GM12878 (cell line): ENCODE measurements around the gene MRPS27. TPM values are rescaled to one million over a fixed set of nuclear protein-coding genes. Genes with fewer than 3 reads are reported as not detected.

Source experiments
- ATAC-seq: fragments of 200-7000 bp; cut with Tn5 transposase; 3 replicates; pipeline ENCODE4 v1.9.1; 2020; ENCODE audit warnings: mild to moderate bottlenecking, moderate library complexity
- BruUV-seq: library from RNA; stranded (reverse); fragments of 400-500 nt; replicated peaks from 2 replicates; lab custom pipeline; 2021; lab: Mats Ljungman, UMichigan
- CTCF ChIA-PET: fragments of 300-600 bp; sonication (Branson Sonifier 250); formaldehyde crosslinking; extraction: SDS; loops from one replicate; lab custom pipeline; 2021; ENCODE audit warnings: inconsistent platforms; lab: Yijun Ruan, JAX
- POLR2A ChIA-PET: fragments of 350-600 bp; formaldehyde crosslinking; extraction: SDS; loops from one replicate; lab custom pipeline; 2021; ENCODE audit warnings: inconsistent platforms; lab: Charles Lee
- RAD21 ChIA-PET: fragments of 300-600 bp; sonication (Branson Sonifier 250); formaldehyde crosslinking; loops from one replicate; lab custom pipeline; 2023; ENCODE audit warnings: antibody characterized with exemption; ENCODE audit not compliant: unreplicated experiment; lab: Charles Lee
- SMC1A ChIA-PET: fragments of 300-600 bp; sonication (Branson Sonifier 250); formaldehyde crosslinking; loops from one replicate; lab custom pipeline; 2023; ENCODE audit not compliant: unreplicated experiment, uncharacterized antibody; lab: Charles Lee
- DNase-seq: peaks from one replicate; pipeline ENCODE4 v3.0.0-alpha.2; 2011; ENCODE audit warnings: low read depth, low spot score
- FAIRE-seq: peaks from 3 replicates; lab custom pipeline; 2011; peaks lifted over from hg19 to GRCh38; lab: Jason Lieb, UNC
- H2AFZ ChIP-seq: 2 replicates; pipeline ENCODE4 v1.6.0; 2011; ENCODE audit warnings: low read depth, low read length, control low read depth; ENCODE audit not compliant: control insufficient read depth
- H3K27ac ChIP-seq: 2 replicates; pipeline ENCODE4 v1.5.1; 2011; ENCODE audit warnings: control low read depth; ENCODE audit not compliant: control insufficient read depth, insufficient read depth
- H3K27me3 ChIP-seq, 2 experiments: replicated peaks in 1 of 2; 2 replicates each; pipeline versions ENCODE4 v1.6.0 to v1.6.1; 2011; ENCODE audit warnings: low read length in 1 of 2; ENCODE audit not compliant: control insufficient read depth in 2 of 2, insufficient read depth in 2 of 2
- H3K36me3 ChIP-seq, 2 experiments: 2 replicates each; pipeline ENCODE4 v1.5.1; 2011; ENCODE audit warnings: low read length in 1 of 2; ENCODE audit not compliant: control insufficient read depth in 2 of 2, insufficient read depth in 2 of 2
- H3K4me1 ChIP-seq: 2 replicates; pipeline ENCODE4 v1.6.1; 2011; ENCODE audit warnings: mild to moderate bottlenecking, low read length, moderate library complexity, mixed read lengths; ENCODE audit not compliant: control insufficient read depth, insufficient read depth
- H3K4me2 ChIP-seq: 2 replicates; pipeline ENCODE4 v1.6.0; 2011; ENCODE audit warnings: control low read depth; ENCODE audit not compliant: control insufficient read depth, insufficient read depth
- H3K4me3 ChIP-seq: fragments of 200-600 bp; sonication (generic); 2 replicates; pipeline ENCODE4 v1.5.1; 2016
- H3K79me2 ChIP-seq: 2 replicates; pipeline ENCODE4 v1.6.0; 2011; ENCODE audit warnings: low read length; ENCODE audit not compliant: control insufficient read depth, insufficient read depth
- H3K9ac ChIP-seq: 2 replicates; pipeline ENCODE4 v1.8.0; 2011; ENCODE audit warnings: low read length, control low read depth, mixed read lengths; ENCODE audit not compliant: control insufficient read depth, insufficient read depth
- H3K9me3 ChIP-seq: replicated peaks from 3 replicates; pipeline ENCODE4 v1.5.1; 2011; ENCODE audit warnings: mild to moderate bottlenecking, low read length; ENCODE audit not compliant: control insufficient read depth, insufficient read depth
- H4K20me1 ChIP-seq: 2 replicates; pipeline ENCODE4 v1.6.0; 2011; ENCODE audit not compliant: control insufficient read depth, insufficient read depth
- BHLHE40 ChIP-seq, 2 experiments: fragments of 450-650 bp in 1 of 2; IDR thresholded peaks; 2 replicates each; pipeline ENCODE4 v1.6.1; 2011 to 2017; ENCODE audit warnings: low read depth in 2 of 2, borderline replicate concordance in 1 of 2, improper control_type of control experiment in 1 of 2, low read length in 1 of 2, mild to moderate bottlenecking in 1 of 2
- CHD2 ChIP-seq: IDR thresholded peaks from 2 replicates; pipeline ENCODE4 v1.6.1; 2011; ENCODE audit warnings: low read depth, low read length, improper control_type of control experiment, borderline replicate concordance
- CTCF ChIP-seq, 3 experiments: IDR thresholded peaks in 2 of 3; conservative IDR thresholded peaks in 1 of 3; 2 replicates each; pipeline ENCODE4 v1.5.1; 2011; ENCODE audit warnings: low read depth in 3 of 3, low read length in 3 of 3, mild to moderate bottlenecking in 3 of 3, control low read depth in 2 of 3, moderate library complexity in 2 of 3, inconsistent platforms in 1 of 3, mixed read lengths in 1 of 3; ENCODE audit not compliant: control insufficient read depth in 2 of 3, insufficient read depth in 1 of 3; ENCODE audit errors: extremely low read depth in 1 of 3
- JUNB ChIP-seq: IDR thresholded peaks from 2 replicates; pipeline ENCODE4 v1.6.1; 2016; ENCODE audit warnings: antibody characterized with exemption, mild to moderate bottlenecking
- WGBS: methylation state at CpG from one replicate; pipeline ENCODE4 v1.1.6; 2016; ENCODE audit warnings: low lambda C conversion rate; ENCODE audit not compliant: insufficient replicate concordance, insufficient coverage; ENCODE audit errors: missing lambda C conversion rate; 5-methylcytosine and 5-hydroxymethylcytosine counted together
- in situ Hi-C: fragments of 300-500 bp; cut with MboI; formaldehyde crosslinking; loops from 9 replicates; pipeline ENCODE4 v1.14.3; 2018; ENCODE audit warnings: mixed read lengths
- intact Hi-C: fragments of 100-400 bp; cut with micrococcal nuclease; formaldehyde crosslinking; loops from one replicate; pipeline ENCODE4 v1.14.2; 2022; ENCODE audit not compliant: unreplicated experiment
- polyA plus RNA-seq, 11 experiments: library from polyadenylated mRNA; depleted of rRNA in 4 of 11; unstranded in 6 of 11; stranded (reverse) in 5 of 11; fragments of >200 nt; fragmentation: Nextera tagmentation in 4 of 11; fragmentation: Illumina TruSeq in 1 of 11; extraction: Ambion mirVana in 4 of 11; extraction: Trizol in 1 of 11; gene quantifications; 1 replicate in 1 of 11; 2 replicates in 10 of 11; pipeline versions ENCODE4 v1.2.1 to v1.2.3, GENCODE V29; 2011 to 2016; ENCODE audit warnings: inconsistent platforms in 2 of 11, missing spikeins in 2 of 11, low read depth in 1 of 11
- total RNA-seq, 4 experiments: library from RNA; depleted of rRNA in 3 of 4; stranded (reverse); fragments of >200 nt in 3 of 4; fragmentation: Illumina TruSeq in 1 of 4; extraction: Trizol in 1 of 4; gene quantifications; 2 replicates each; pipeline versions ENCODE4 v1.2.1 to v1.2.3, GENCODE V29; 2013 to 2021

The MRPS27 gene
- total and polyA plus RNA-seq, 10 of the 15 experiments (the other 5 are each of a cell fraction or from before 2014, with no cell fraction given) = 61.0 to 128 (median 93.0) TPM

- in situ Hi-C loops = no loop called here
- Histone ChIP-seq H3K27me3 (no peaks in the 10 kb centered on the region), H3K4me3 (no peak overlapping the region), H3K4me1 (no peaks in the 10 kb centered on the region), H3K9me3 (no peaks in the 10 kb centered on the region), H3K9ac (no peak overlapping the region), H3K4me2 (no peak overlapping the region), H4K20me1 (no peaks in the 10 kb centered on the region), H3K36me3 (peaks cover 2 to 8% of the 10 kb centered on the region in 2 experiments; a peak in 3 of 4 replicates), H3K27ac (no peak overlapping the region), H2AFZ (no peak overlapping the region), H3K79me2 (no peaks in the 10 kb centered on the region)
- DNase-seq = no peak
- ChIA-PET RAD21 (interaction anchor here (0.7 to 2.5 kb wide), 2 partner anchors 26 to 168 kb away, joined by 3 to 9 read pairs; no protein-coding TSS in a partner anchor), CTCF (interaction anchor here (1.2 to 3.6 kb wide), 8 partner anchors 8 to 462 kb away, joined by 3 to 30 read pairs (median 4); no protein-coding TSS in a partner anchor), POLR2A (no interaction called here), SMC1A (interaction anchor here (1.0 to 2.3 kb wide), 4 partner anchors 10 to 462 kb away, joined by 3 to 19 read pairs (median 5); no protein-coding TSS in a partner anchor)
- no TSS peak for BruUV-seq
- no peak for ATAC-seq
- WGBS = 98% methylated on average over 5 of the region's 5 CpGs
- no peak for FAIRE-seq
- intact Hi-C loops = no loop called here
- TF ChIP-seq JUNB = no peak
- no peak for TF ChIP-seq CHD2
- TF ChIP-seq BHLHE40 (IDR thresholded peaks at IDR 0.05; ENCODE audit: borderline replicate concordance in 1 of 2, low read depth in 2 of 2, low read length in 1 of 2) = no peak
- peak; percentile 9 to 33 (median 28); a peak in 3 of 6 replicates for TF ChIP-seq CTCF (IDR thresholded peaks at IDR 0.05 in 2 of 3, conservative IDR thresholded peaks at IDR 0.05 in 1 of 3; ENCODE audit: control insufficient read depth in 2 of 3, extremely low read depth in 1 of 3, insufficient read depth in 1 of 3, low read depth in 3 of 3, low read length in 3 of 3)
Measured at GRCh38 chr5:72355706-72356299, 35.8 kb upstream of the MRPS27 start.
